ENCODE results near the gene ANKLE1. TPM values are rescaled to one million over a fixed set of nuclear protein-coding genes. Genes with fewer than 3 reads are reported as not detected.

Gene ANKLE1
- total RNA-seq, 1 experiment from 2014 or later = 0.16 TPM

GRCh38 chr19:17235300-17235970 is 46.3 kb upstream of the ANKLE1 start:
- CTCF ChIA-PET = interaction anchor here (0.5 to 1.0 kb wide), 4 partner anchors 20 to 453 kb away, joined by 3 to 5 read pairs (median 4); no protein-coding TSS in a partner anchor
- Mint-ChIP-seq H3K27me3 (ENCODE audit: insufficient read depth, unreplicated experiment) (no peaks in the 10 kb centered on the region), H3K4me3 (ENCODE audit: unreplicated experiment) (peak overlapping the region; percentile 57), H3K9me3 (ENCODE audit: unreplicated experiment) (no peaks in the 10 kb centered on the region), H3K27ac (ENCODE audit: low read depth, unreplicated experiment) (no peak overlapping the region), H3K4me1 (ENCODE audit: insufficient read depth, unreplicated experiment) (no peaks in the 10 kb centered on the region), H3K36me3 (ENCODE audit: insufficient read depth, unreplicated experiment) (peaks cover 69% of the 10 kb centered on the region)
- TF ChIP-seq, protein P1, sequence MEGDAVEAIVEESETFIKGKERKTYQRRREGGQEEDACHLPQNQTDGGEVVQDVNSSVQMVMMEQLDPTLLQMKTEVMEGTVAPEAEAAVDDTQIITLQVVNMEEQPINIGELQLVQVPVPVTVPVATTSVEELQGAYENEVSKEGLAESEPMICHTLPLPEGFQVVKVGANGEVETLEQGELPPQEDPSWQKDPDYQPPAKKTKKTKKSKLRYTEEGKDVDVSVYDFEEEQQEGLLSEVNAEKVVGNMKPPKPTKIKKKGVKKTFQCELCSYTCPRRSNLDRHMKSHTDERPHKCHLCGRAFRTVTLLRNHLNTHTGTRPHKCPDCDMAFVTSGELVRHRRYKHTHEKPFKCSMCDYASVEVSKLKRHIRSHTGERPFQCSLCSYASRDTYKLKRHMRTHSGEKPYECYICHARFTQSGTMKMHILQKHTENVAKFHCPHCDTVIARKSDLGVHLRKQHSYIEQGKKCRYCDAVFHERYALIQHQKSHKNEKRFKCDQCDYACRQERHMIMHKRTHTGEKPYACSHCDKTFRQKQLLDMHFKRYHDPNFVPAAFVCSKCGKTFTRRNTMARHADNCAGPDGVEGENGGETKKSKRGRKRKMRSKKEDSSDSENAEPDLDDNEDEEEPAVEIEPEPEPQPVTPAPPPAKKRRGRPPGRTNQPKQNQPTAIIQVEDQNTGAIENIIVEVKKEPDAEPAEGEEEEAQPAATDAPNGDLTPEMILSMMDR (IDR thresholded peaks at IDR 0.05; ENCODE audit: unreplicated experiment) = peak; percentile 20
- POLR2A ChIA-PET = interaction anchor here (0.8 to 3.7 kb wide), 4 partner anchors 9 to 57 kb away, joined by 3 to 35 read pairs (median 12); partner anchors contain the start of genes NR2F6, OCEL1 and USE1
- no TSS peak for BruUV-seq (replicated peaks)
- DNase-seq (ENCODE audit: unreplicated experiment) = peak; percentile 32
- intact Hi-C loops (cut with micrococcal nuclease) = no loop called here

DNA sequence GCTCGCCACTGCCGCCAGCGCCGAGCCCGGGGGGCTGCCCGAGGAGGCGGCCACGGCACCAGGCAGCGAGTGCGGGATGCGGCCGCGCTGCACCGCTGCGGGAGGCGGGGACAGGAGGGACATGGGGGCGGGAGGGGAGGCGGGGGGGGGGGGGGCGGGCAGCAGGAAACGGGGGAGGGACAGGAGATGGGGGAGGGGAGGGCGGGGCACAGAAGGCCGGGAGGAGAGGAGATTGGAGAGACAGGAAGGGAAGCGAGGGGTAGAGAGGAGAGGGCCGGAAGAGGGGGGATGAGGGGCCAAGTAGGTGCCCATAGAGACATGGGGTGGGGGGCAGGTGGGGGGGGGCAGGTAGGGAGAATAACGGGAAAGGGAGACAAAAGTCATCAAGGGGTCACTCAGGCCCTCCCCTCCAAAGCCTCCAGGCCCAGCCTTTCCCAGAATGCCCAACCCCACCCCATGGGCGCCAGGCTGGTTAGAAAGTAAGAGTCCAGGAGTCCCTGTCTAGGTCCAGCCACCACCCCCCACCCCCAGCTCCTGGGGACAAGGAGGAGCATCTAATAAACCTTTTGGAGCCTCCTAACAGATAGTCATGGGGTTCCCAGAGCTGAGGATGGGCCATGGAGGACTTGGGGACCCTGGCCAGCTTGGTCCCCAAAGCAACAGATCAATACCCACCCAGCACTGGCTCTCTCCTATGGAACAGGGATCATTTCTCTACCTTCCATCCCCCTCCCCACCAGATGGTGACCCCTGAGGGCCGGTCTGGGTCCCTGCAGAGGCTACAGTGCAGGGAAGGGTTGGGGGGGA is 45.5 kb upstream of the ANKLE1 start:
- TF ChIP-seq, protein P1 (IDR thresholded peaks at IDR 0.05; ENCODE audit: unreplicated experiment) = no peak
- no TSS peak for BruUV-seq (replicated peaks)
- no peaks in the 10 kb centered on the region for H3K27me3 Mint-ChIP-seq (ENCODE audit: insufficient read depth, unreplicated experiment)
- POLR2A ChIA-PET = interaction anchor here (0.8 to 3.7 kb wide), 4 partner anchors 8 to 56 kb away, joined by 3 to 35 read pairs (median 12); partner anchors contain the start of genes NR2F6, OCEL1 and USE1
- H3K4me1 Mint-ChIP-seq (ENCODE audit: insufficient read depth, unreplicated experiment) = peaks cover 2% of the 10 kb centered on the region
- H3K9me3 Mint-ChIP-seq (ENCODE audit: unreplicated experiment) = no peaks in the 10 kb centered on the region
- CTCF ChIA-PET = interaction anchor here (0.5 to 0.8 kb wide), 2 partner anchors 57 to 162 kb away, joined by 4 to 5 read pairs; no protein-coding TSS in a partner anchor
- DNase-seq (ENCODE audit: unreplicated experiment) = peak; percentile 37
- peaks cover 64% of the 10 kb centered on the region for H3K36me3 Mint-ChIP-seq (ENCODE audit: insufficient read depth, unreplicated experiment)
- intact Hi-C loops (cut with micrococcal nuclease) = no loop called here
- peak overlapping the region; percentile 57 for H3K4me3 Mint-ChIP-seq (ENCODE audit: unreplicated experiment)
- no peak overlapping the region for H3K27ac Mint-ChIP-seq (ENCODE audit: low read depth, unreplicated experiment)

GRCh38 chr19:17236811-17237543 is 44.7 kb upstream of the ANKLE1 start:
- BruUV-seq (replicated peaks) = no TSS peak
- ChIA-PET CTCF (no interaction called here), POLR2A (interaction anchor here (3.3 to 3.7 kb wide), 2 partner anchors 7 to 11 kb away, joined by 20 to 35 read pairs; partner anchors contain the start of genes NR2F6 and OCEL1)
- TF ChIP-seq, protein P1 (IDR thresholded peaks at IDR 0.05; ENCODE audit: unreplicated experiment) = no peak
- no peak overlapping the region for H3K27ac Mint-ChIP-seq (ENCODE audit: low read depth, unreplicated experiment)
- H3K27me3 Mint-ChIP-seq (ENCODE audit: insufficient read depth, unreplicated experiment) = no peaks in the 10 kb centered on the region
- intact Hi-C loops (cut with micrococcal nuclease) = no loop called here
- H3K4me1 Mint-ChIP-seq (ENCODE audit: insufficient read depth, unreplicated experiment) = peaks cover 9% of the 10 kb centered on the region
- no peak overlapping the region for H3K4me3 Mint-ChIP-seq (ENCODE audit: unreplicated experiment)
- no peak for DNase-seq (ENCODE audit: unreplicated experiment)
- peaks cover 63% of the 10 kb centered on the region for H3K36me3 Mint-ChIP-seq (ENCODE audit: insufficient read depth, unreplicated experiment)
- no peaks in the 10 kb centered on the region for H3K9me3 Mint-ChIP-seq (ENCODE audit: unreplicated experiment)

Measured in MCF 10A (cell line).